HT-29 (cell line): ENCODE measurements around the gene HS1BP3. TPM values are rescaled to one million over a fixed set of nuclear protein-coding genes. Genes with fewer than 3 reads are reported as not detected.

Experiments
- DNase-seq: peaks from one replicate; pipeline ENCODE4 v3.0.0-alpha.2; 2015; ENCODE audit warnings: low spot score
- total RNA-seq: library from RNA; depleted of rRNA; stranded (reverse); fragments of >200 nt; shearing (Covaris generic); gene quantifications from 2 replicates; pipeline ENCODE4 v1.2.3, GENCODE V29; 2014

Gene HS1BP3
- total RNA-seq, 1 experiment from 2014 or later = 23.0 TPM

DNA sequence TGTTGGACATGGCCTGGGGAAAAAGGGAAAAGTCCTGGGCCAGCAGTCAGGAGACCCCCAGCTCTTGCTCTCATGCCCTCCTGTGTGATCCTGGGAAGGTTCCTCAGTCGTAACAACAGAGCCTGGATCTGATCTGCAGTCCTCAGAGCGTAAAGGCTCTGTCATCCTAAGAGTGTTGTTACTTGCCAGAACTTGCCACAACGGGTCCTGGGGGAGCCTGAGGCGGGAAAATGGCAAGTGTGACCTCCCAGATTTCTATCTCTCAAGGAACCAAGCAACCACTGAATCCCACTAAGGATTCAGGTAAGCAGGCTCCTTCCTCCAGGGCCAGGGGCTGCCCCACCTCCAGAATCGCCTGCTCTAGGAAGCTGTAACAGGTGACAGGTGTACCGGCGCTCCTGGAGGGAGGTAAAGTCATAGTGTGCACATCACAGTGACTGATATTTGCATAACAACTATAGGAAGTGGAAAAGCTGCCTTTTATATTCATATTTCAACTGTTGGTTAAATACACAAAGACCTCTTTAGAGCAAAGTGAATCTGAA, 18.4 kb downstream of the HS1BP3 start:
- no peak for DNase-seq

DNA sequence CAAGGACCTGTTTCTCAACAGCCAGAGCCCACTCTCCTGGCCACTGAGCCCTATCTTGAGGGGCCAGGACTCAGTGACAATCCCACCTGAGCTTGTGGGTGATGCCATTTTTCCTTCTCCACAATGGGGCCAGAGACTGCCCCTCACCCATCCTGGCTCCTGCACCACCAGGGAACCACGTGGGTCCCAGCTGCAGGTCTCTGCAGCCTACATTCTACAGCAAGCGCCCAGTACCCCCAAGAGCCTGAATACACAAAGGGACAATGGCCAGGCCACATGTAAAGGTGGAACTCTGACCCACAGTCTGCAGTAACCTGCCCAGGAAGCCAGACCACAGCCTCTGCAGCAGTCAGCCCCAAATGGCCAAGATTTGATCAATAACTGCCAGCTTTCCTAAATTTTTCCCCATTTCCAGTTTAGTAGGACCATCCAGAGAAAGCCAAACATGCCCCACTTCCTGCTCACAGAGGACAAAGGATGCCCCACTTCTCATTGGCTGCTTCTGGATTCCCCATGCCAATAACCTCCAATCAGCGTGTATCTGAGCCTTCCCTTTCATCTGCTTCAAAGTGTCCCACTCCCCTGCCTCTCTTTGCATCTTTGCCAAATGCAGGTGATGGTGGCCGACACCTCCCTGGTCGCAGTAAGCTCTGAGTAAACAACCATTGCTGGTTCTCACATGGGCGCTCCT, 19.1 kb downstream of the HS1BP3 start:
- no peak for DNase-seq

DNA sequence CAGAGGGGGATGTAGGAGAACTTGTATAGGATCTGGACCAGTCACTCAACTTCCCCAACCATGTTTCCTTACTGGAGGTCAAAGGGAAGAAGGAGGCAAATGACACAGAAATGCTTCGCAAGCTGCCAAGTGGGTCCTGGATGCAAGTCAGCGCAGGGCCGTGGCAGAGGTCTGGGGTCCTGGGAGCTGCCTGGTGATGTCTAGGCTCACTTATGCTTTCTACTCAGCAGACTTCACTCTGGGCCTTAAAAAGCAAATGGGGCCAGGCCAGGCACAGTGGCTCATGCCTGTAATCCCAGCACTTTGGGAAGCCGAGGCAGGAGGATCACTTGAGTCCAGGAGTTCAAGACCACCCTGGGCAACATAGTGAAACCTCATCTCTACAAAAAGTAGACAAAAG, 19.9 kb downstream of the HS1BP3 start:
- DNase-seq = no peak

DNA sequence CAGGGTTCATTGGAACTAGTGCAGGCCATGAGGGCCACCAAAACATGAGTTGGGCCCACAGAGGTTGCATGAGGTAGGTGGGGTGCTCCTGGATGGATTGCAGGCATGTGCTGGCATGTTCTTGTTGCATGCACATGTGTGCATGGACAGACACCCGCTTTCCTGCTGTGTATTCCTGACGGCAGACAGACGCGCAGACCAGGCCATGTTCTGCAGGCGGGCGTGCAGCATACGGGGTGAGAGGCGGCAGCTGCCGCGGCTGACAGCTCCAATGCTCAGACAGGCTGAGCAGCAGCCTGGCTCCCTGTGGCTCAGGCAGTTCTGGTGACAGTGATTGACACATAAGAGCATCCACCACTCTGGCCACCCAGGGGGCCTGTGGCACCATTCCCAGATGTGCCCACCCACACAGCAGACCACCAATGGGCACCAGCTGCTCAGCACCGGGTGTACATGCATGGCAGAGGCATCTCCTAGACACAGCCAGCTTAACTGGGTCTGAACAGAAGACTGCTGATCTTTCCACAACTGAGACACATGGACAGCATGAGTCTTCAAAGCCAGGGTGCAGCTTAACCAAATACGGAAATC, 21.2 kb downstream of the HS1BP3 start:
- no peak for DNase-seq

DNA sequence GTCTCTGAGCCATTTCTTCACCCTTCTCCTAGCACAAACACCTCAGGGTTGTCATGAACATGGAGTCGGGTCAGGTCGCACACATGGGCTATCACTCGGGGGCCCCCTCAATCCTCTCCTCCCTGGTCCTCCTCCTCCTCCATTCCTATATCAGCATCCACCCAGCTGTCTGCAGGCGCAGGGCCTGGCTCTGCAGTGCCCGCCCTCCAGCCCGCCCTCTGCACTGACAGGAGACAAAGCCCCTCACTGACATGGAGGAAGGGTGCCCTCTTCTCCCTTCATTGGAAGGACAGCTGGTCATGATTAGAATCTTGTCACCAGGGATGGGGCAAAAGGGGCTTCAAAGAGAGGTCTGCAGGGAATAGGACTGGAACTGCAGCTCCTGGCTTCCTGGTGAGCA, 21.7 kb downstream of the HS1BP3 start:
- no peak for DNase-seq

DNA sequence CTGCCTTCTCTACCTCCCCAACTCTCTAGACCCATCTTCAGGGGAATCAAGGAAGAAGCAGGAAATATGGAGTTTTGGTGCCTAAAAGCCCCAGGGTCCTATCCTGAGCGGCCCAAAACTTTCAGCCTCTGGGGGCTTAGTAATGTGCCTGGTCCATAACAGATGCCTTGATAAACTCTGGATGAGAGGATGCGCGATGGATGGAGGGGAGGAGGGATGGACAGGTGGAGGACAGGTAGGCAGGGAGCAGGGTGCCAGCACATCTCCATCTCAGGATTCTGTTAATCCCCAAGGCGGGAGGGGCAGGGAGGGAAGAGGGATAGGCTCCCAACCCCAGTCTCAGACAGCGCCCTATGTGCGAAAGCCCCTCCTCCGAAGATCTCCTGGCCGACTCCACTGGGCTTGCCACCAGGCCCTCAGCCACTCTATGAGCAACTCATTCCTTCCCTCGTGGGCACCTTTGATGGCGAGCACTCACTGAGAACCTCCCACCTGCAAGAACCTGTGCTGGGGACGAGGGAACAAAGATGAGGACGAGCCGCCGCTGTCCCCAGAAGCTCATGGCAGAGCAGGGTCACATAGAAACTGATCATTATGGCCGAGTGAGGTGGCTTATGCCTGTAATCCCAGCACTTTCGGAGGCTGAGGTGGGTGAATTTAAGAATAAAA, 23.1 kb downstream of the HS1BP3 start:
- no peak for DNase-seq

DNA sequence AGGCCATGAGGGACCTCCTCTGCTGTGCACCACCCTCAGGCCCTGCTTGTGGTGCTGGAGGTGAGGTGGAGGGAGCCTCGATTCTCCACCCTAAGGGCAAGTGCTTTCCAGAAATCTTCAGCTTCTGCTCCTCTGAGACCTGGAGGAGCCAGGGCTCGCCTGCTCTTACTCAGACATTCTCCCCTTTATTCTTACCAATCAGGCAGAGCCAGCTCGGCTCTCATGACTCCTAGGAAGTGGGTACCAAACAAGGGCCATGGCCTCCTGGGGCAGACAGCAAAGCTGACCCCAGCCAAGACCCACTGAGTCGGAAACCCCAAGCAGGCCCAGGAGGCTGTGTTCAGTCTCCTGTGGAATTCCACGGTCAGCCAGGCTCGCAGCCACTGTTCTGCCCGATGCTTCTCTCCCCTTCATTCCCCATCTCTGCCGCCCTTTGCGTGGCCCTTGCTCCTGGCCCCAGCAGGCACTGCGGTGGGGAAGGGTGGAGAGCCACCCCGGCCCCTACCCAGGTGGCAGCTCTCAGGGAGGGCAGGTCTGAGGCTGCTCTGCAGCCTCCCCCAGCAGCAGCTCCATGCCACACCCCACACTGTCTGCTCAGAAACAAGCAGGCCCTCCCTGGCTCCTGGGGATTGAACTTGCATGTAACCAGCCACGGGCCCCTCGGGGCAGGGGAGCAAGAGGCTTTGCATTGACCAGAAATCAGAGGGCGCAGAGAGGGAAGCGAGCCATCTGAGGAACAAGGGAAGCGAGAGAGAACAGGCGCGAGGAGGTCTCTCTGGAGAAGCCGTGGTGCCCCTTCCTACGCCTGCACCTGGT, 24.0 kb downstream of the HS1BP3 start:
- DNase-seq = no peak

DNA sequence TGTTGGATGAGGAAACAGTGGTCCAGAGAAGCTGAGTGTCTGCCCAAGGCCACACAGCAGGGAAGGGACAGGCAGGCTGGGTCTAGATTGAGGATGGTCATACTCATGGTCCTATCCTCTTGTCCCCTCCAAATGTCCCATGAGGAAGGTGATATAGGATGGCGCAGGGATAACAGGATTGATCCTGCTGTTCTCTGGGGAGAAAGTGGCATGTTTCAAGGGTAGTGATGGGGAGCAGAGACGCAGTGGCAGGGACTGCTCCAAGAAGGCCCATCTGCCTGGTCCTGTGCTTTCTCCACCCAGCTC, 24.6 kb downstream of the HS1BP3 start:
- DNase-seq = no peak

DNA sequence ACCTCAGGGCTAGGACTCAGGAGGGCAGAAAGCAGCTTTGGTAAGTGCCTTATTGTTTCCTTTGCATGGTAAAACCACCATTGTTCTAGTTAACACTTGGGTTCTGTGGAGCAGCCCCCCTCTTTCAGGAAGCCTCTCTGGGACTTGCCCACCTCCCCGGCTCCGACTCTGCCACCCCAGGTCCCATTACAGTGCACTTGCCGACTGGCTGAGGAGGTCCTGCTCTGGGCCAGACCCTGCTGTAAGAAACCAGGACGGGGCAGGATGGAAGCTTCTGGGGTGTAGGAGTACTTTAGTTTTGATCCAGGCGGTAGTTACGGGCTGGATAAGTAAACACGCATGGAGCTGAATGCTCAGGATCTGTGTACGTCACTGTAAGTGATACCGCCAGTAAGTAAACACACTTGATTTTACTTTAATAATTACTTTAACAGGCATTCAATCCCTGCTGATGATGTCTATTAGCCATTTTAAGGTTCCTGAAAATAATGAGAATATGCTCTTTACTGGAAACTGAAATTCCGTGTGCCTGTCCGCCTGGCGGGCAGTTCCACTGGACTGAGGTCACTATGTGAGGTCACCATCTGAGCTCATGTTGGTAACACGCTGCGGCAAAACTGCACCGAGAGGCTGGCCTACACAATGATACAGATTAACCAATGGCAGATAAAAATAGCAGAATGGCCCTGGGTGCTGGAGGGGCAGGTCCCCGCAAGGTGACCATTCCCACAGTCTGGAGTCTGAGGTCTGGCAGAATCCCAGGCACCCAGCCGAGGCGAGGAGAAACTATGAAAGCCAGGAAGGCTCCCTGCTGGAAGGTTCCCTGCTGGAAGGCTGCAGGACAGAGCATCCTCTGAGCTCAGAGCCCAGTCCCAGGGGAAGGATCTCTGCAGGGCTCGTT, 25.2 kb downstream of the HS1BP3 start:
- DNase-seq = no peak

DNA sequence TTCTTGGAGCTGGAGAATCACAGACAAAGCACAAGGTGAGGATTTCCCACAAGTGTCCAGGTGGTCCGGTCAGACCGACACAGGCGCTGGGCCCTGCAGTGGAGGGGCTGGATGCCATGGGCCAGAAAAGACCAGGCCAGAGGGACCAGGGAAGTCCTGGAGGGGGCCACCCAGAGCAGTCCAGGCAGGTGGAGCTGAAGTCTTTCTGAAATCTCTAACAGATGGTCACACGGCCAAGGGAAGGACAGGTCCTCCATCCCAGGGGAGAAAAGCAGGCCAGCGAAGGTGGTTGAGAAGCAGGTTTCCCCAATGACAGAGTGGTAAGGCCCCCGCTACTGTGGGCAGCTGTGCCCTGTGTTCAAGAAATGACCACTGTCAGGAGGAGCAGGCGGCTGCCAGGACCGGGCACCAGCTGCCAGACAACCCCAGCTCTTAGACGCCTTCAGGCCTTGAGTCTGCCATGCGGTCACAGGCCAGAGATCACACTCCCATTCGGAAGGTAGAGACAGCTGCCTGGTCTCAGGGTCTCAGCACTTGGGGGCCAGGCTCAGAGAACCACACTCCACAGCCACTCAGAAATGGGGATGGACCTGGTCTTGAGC, 25.9 kb downstream of the HS1BP3 start:
- DNase-seq = no peak

DNA sequence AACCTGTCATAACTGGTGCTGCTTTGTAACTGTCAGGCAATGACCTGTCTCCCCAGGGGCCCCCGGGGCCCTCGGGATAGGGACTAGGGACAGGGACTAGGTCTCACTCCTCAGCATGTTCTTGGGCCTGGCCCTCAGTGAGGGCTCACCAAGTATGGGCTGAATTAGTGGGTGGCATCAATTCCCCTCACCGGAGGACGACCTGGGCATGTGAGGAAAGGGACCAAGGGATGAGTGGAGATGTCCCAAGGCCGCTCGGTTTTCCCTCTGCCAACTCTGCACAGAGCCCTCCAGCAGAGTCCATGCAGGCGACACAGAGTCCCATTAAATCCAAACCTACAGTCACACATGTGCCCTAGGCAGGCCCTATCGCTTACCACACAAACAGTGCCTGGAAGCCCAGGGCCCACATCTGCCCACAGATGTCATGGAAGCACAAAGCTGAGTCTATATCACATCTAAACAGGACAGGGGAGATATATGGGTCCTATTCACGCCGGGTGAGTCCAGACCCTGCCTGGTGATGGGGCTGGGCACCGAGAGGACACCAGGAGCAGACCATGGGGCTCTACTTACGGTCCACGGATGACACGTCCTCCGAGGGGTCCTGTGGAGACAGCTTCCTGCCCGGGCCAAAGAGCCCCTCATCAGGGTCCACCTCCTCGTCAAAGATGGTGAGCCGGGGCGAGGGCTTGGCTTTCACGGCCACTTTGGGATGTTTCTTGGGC, 26.6 kb downstream of the HS1BP3 start:
- no peak for DNase-seq

DNA sequence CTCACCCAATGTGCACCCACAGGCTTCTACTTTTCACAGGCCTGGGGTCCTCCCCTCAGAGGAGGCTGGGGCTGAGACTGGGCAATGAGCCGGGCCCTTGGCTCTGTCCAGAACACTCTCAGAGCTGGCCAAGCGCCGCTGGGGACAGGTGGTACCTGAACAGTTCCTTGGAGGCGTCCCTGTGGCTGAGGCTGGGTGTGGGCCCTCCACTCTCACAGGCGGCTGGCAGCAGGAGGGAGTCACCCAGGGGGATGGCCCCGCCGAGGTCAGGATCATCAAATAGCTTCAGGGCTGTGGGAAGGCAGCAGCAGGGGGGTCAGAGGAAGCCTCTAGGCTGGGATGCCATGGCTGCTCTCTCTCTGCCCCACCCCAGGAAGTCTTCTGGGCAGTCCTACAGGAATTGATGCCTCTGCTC, 27.1 kb downstream of the HS1BP3 start:
- DNase-seq = no peak

DNA sequence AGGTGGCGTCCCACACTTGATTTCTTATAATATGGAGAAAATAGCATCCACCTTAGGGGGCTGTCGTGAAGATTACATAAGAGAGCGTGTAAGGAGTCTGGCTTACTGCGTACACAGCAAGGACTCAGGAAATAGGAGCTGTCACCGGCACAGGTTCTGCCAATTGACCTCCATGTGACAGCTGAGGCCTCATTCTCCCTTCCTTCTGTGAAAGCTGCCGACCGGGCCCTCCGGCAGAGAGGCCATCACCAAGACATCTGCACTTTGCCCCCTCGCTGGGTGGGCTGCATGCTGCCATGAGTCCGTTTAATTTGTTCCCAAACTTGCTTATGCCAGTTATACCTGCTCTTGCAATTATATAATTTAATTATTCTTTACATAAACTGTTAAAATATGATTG, 27.7 kb downstream of the HS1BP3 start:
- DNase-seq = no peak

DNA sequence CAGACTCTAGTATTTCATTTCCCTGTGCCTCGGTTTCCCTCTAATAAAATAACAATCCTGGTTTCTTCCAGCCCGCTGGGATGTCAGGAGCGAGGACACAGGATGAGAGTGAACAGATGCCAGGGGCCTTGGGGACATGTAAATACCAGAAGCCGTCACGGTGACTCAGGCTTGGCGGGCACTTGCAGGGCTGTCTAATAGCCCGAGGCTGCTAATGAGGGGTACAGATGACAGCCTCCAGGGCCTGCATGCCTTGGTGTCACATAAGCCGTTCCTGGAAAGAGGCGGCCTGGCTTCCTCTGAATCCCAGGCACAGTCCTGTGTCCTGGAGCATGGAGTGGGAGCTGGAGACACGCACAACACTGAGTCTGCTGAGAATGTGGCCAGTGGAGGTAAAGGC, 28.2 kb downstream of the HS1BP3 start:
- no peak for DNase-seq

DNA sequence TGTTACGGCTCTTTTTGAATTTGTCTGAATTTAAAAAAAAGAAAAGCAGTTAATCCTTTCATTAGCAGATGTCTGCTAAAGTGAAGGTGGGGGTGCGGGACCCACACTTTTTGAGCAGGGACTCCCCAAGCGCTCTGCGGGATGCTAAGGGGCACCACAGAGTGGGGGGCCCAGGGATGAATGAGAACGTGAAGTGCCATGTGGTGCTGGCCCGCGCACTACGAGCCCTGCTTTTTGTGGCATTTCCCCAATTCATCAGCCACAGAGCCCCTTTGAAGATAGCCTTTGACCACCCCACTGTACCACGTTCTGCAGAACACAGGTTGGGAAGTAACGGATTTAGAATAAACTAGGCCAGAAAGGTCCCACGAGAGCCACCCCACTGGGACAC, 28.6 kb downstream of the HS1BP3 start:
- no peak for DNase-seq

DNA sequence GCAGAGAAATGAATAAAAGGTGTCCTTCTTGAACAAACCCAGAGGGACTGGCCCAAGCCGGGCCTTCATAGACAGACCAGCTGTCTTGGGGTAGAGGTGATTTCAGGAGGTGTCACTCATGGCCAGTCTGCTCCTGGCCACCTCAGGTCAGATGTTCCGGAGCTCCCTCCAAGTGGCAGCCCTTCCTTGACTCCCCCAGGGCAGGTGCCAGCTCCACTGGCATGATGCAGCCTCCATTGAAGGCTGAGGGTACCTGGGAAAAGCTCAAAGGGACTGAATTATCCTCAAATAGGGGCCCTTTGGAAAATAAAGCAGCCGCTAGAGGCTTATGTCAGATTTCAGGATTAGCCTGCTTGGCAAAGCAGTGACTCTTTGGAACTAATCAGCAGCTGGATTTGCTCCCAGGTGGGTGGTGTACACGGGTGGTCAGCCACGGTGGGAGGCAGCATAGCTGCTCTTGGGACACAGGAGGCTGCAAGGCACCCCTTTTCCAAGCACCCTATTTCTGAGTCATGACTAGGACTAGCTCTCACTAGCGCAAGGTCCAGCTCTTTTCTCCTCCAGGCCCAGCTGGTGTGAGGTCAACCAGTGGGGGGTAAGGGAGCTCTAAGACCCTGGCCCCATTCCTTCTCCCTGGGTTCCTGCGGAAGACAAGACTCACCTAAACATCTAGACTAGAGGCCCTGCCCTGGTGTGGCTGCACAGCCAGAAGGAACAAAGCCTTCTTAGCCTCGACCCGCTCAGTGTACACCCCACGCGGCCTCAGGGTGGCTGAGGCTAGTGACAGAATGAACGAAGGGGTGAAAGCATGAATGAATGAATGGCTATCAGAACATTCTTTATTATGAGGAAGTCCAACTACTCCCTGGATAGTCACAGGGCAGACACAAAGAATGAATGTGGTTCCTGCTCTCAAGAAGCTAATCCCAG, 29.3 kb downstream of the HS1BP3 start:
- DNase-seq = no peak

DNA sequence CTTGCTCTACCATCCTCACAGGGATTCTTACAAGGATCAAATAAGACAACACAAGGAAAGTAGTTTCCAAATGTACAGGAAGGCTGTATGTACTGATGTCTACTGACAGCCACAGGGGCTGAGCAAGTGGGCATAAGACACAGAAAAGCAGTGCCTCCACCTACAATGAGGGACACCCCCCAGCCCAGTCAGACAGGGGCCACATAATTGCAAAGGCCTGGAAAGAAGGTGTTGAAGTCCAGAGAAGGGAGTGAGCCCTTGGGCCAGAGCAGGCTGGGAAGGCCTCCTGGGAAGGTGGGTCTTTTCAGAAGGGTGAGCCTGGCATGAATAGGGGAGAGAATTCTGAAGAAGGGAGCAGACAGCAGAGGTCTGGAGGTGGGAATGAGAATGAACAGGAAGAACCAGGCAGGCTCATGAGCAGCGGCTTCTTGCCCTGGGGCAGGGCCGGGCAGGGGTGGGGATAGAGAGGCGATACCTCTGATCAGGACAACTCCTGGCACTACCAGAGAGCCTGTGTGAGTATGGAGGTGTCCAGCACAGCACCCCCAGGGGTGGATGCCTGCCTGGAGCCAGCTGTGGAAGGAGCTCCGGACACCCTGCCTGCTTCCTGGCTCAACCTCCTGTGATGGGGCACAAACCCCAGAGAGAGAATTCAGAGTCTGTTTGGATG, 30.1 kb downstream of the HS1BP3 start:
- DNase-seq = no peak

DNA sequence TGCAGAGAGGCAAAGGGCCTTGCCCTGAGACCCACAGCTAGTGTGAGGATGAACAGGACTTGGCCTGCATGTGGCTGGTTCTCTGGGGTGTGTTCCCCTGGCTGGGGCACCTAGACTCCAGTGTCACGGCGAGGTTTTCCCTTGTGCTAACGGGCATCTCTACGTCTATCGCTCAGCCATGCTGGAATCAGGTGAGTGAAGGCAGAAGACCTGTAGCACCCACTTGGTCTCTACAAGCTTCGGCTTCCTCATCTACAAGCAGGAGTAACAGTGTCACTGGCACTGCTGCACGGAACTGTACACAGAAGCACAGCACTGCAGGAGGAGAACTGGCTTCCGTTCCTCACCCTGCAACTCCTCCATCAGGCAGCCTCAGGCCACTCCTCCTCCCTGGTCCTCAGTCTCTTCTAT, 30.6 kb downstream of the HS1BP3 start:
- no peak for DNase-seq
